GM12865 (cell line): ENCODE results near the gene SURF4.

Experiments
- DNase-seq: peaks from one replicate; pipeline ENCODE4 v3.0.0; 2010; ENCODE audit warnings: low read depth
- H3K4me3 ChIP-seq: 2 replicates; pipeline ENCODE4 v1.5.1; 2011; ENCODE audit warnings: mild to moderate bottlenecking, low read depth, low read length, control low read depth
- CTCF ChIP-seq: IDR thresholded peaks from 2 replicates; pipeline ENCODE4 v1.5.1; 2011; ENCODE audit warnings: low read length, control low read depth, low read depth, inconsistent platforms; ENCODE audit not compliant: insufficient read depth; ENCODE audit errors: missing control alignments

Gene SURF4

DNA sequence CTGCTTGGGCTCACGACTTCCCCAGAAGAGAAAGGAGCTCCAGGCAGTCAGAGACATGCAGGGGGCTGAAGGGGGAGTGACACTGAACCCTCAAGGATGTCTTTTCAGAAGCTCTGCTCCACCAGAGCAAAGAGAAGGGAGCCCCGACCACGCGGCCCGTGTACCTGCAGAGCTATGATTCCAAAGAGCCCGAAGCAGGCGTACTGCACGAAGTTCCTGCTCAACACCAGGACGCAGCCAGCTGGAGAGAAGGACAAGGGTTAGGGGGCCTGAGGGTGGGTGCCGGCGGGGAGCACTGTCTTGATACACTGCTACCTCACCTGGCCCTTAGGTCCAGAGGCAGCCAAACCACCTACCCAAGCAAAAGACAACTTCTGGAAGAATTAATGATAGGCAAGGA lies 9.4 kb downstream of the SURF4 start:
- no peak for DNase-seq
- TF ChIP-seq CTCF, result no peak
- no peak overlapping the region for H3K4me3 ChIP-seq

- no peak for TF ChIP-seq CTCF
- no peak overlapping the region for H3K4me3 ChIP-seq
- no peak for DNase-seq
Observed at GRCh38 chr9:133362359-133363044, 13.4 kb downstream of the SURF4 start.

DNA sequence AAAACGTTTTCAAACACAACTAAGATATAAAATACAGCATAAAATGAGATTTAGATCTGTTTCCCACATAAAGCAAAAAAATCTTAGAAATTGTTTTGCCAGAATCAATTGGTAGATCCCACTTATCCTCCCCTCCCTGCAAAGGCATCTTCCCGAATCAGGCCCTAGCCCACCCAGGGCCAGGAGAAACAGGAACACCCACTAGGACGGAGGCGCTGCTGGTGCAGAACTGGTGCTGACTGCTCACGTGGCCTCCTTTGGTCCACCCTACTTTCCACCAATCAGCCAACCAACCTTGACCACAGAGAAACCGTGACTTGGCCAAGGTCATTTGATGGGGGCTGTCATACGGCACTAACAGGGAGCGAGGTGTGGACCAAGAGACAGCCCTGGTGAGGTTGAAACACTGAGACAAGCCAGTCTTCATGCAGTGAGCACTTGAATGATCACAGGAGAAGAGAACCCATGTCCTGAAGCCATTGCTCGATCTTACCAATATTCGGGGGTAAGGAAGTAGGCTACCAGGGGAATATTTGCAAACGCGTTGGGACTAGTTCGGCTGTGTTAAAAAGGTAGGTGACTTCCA lies 14.3 kb downstream of the SURF4 start:
- TF ChIP-seq CTCF, result no peak
- no peak for DNase-seq

DNA sequence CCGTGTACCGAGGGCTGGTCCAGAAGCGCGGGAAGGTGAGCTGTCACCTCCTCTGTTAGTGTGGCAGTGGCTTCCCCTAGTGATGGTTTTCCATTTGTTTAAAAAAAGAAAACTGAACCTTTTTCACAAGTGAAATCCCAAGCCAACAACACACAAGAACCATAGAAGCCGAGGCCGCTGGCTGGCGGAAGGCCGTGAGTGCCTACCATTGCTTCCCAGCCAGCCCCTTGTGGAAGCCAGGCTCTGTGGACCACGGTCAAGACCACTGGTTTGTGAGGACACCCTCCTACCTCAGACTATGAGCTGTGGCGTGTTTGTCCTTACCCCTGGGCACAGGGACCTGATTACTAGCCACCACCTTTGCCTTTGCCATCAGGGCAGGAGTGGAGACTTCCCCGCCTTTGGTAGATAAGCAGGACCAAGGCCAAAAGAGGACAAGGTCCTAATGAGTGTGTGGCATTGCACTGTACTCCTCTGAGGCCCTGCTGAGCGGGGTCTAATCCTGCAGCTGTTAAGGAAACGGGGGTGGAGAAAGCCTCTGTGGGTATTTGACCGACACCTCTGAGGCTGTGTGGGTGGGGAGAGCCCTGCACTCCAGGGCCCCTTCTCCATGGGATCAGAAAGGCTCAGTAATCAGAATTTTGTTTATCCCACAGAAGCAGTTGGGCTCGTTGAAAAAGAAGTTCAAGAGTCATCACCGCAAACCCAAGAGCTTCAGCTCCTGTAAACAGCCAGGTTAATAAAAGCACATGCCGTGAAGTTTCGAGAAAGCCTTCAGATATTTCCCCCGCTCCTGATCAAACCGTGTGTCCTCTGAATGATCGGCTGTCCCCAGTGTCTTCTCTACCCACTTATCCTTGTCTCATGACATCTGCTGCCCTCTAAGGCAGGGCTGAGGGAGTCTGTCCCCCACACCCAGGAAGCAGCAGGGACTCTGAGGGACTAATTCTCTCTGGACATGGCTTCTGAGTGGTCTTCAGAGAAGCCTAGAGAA lies 15.2 kb downstream of the SURF4 start:
- H3K4me3 ChIP-seq, result no peak overlapping the region
- no peak for DNase-seq
- TF ChIP-seq CTCF, result no peak

More for the DNA sequence above, 14.3 kb downstream of the SURF4 start:
- H3K4me3 ChIP-seq, result no peak overlapping the region

DNA sequence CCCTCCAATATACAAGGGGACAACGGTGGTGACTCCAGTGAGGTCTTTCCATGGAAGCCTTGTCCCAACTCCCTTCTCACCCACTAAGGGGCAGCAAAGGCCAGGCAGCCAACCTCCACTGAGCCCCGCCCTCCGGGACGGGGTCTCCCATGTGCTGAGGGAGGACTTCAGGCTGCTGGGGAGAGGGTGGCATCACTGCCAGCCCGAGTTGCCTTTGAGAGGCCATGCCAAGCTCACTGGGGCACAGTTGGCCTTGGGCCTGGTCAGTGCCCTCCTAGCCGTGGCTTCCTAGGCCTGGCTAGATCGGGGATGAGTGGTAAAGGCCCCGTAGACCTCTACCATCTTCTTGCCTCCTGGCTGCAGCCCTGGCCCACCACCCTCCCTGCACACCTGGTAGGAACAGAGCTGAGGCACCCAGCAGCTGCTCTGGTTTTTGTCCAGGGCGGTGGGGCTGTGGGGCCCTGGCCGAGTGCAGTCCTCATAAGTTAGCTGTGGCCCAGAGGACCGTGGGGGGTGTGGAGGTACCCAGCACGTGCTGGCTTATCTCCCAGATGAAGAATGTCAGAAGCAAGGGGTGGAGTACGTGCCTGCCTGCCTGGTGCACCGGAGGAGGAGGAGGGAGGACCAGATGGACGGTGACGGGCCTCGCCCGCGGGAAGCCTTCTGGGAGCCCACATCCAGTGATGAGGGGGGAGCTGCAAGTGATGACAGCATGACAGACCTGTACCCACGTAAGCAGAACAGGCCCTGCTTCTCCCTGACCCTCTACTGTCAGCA lies 16.3 kb downstream of the SURF4 start:
- DNase-seq, result no peak
- no peak overlapping the region for H3K4me3 ChIP-seq
- TF ChIP-seq CTCF, result no peak

- no peak for DNase-seq
- no peak for TF ChIP-seq CTCF
- no peak overlapping the region for H3K4me3 ChIP-seq
Observed at GRCh38 chr9:133357656-133358055, 18.2 kb downstream of the SURF4 start.
